HEK293 (cell line): ENCODE data around the gene S1PR3.

Experiments used
- CTCF ChIA-PET: fragments of 350-600 bp; formaldehyde crosslinking; extraction: SDS; loops from one replicate; lab custom pipeline; 2021; ENCODE audit warnings: antibody characterized with exemption; lab: Yijun Ruan, JAX
- POLR2A ChIA-PET: fragments of 300-600 bp; formaldehyde crosslinking; extraction: SDS; loops from one replicate; lab custom pipeline; 2020; ENCODE audit warnings: antibody characterized with exemption, inconsistent platforms; lab: Yijun Ruan, JAX
- H3K27ac ChIP-seq: fragments of 200-500 bp; sonication (Bioruptor generic); 2 replicates; pipeline ENCODE4 v1.5.1; 2014; ENCODE audit warnings: low read depth, low read length, control low read depth, inconsistent platforms; ENCODE audit errors: extremely low read depth
- H3K36me3 ChIP-seq, 2 experiments: fragments of 200-500 bp in 1 of 2; sonication (Bioruptor generic) in 1 of 2; 1 replicate in 1 of 2; 2 replicates in 1 of 2; pipeline ENCODE4 v1.5.1; 2014 to 2017; ENCODE audit warnings: inconsistent platforms in 2 of 2, low read length in 2 of 2; ENCODE audit not compliant: control insufficient read depth in 2 of 2, insufficient read depth in 1 of 2
- H3K4me1 ChIP-seq: fragments of 200-500 bp; sonication (Bioruptor generic); 2 replicates; pipeline ENCODE4 v1.5.1; 2014; ENCODE audit warnings: mild to moderate bottlenecking, low read length, inconsistent platforms; ENCODE audit not compliant: control insufficient read depth, insufficient read depth
- H3K4me3 ChIP-seq: 2 replicates; pipeline ENCODE4 v1.5.1; 2011; ENCODE audit warnings: low read depth, mild to moderate bottlenecking, control low read depth, low read length, moderate library complexity
- H3K9me3 ChIP-seq: fragments of 200-500 bp; sonication (Bioruptor generic); 2 replicates; pipeline ENCODE4 v1.5.1; 2014; ENCODE audit warnings: low read depth, low read length, inconsistent platforms; ENCODE audit not compliant: control insufficient read depth, insufficient read depth
- HIC1 ChIP-seq: fragments of 450-650 bp; formaldehyde crosslinking; IDR thresholded peaks from 2 replicates; pipeline ENCODE4 v1.5.1; 2016; ENCODE audit warnings: missing biosample characterization, missing genetic modification characterization
- HOXA7 ChIP-seq: sonication (generic); formaldehyde crosslinking; IDR thresholded peaks from 2 replicates; pipeline ENCODE4 v1.8.1; 2022; ENCODE audit warnings: missing genetic modification reagents, borderline replicate concordance
- PATZ1 ChIP-seq: fragments of 450-650 bp; formaldehyde crosslinking; IDR thresholded peaks from 2 replicates; pipeline ENCODE4 v1.5.1; 2016; ENCODE audit warnings: missing biosample characterization, missing genetic modification characterization
- PRDM10 ChIP-seq: fragments of 450-650 bp; formaldehyde crosslinking; IDR thresholded peaks from 2 replicates; pipeline ENCODE4 v1.5.1; 2016; ENCODE audit warnings: missing biosample characterization, missing genetic modification characterization
- SP7 ChIP-seq: fragments of 450-650 bp; formaldehyde crosslinking; IDR thresholded peaks from 2 replicates; pipeline ENCODE4 v1.5.1; 2016; ENCODE audit warnings: missing biosample characterization, missing genetic modification characterization
- ZBTB20 ChIP-seq: fragments of 450-650 bp; formaldehyde crosslinking; IDR thresholded peaks from 2 replicates; pipeline ENCODE4 v1.5.1; 2016; ENCODE audit warnings: missing biosample characterization, missing genetic modification characterization
- ZBTB21 ChIP-seq: fragments of 450-650 bp; formaldehyde crosslinking; IDR thresholded peaks from 2 replicates; pipeline ENCODE4 v1.5.1; 2017; ENCODE audit warnings: missing biosample characterization, missing genetic modification characterization
- ZBTB6 ChIP-seq: fragments of 450-650 bp; formaldehyde crosslinking; IDR thresholded peaks from 2 replicates; pipeline ENCODE4 v1.5.1; 2017; ENCODE audit warnings: missing biosample characterization, missing genetic modification characterization
- ZNF112 ChIP-seq: fragments of 450-650 bp; formaldehyde crosslinking; IDR thresholded peaks from 2 replicates; pipeline ENCODE4 v1.5.0; 2017; ENCODE audit warnings: missing biosample characterization, missing genetic modification characterization
- ZNF248 ChIP-seq: fragments of 450-650 bp; formaldehyde crosslinking; IDR thresholded peaks from 2 replicates; pipeline ENCODE4 v1.5.1; 2017; ENCODE audit warnings: missing biosample characterization, missing genetic modification characterization
- ZNF292 ChIP-seq: fragments of 450-650 bp; formaldehyde crosslinking; IDR thresholded peaks from 2 replicates; pipeline ENCODE4 v1.5.1; 2016; ENCODE audit warnings: low read depth, missing biosample characterization, missing genetic modification characterization, borderline replicate concordance
- ZNF302 ChIP-seq: fragments of 450-650 bp; formaldehyde crosslinking; IDR thresholded peaks from 2 replicates; pipeline ENCODE4 v1.5.1; 2016; ENCODE audit warnings: missing biosample characterization, missing genetic modification characterization, low read depth
- ZNF354C ChIP-seq: fragments of 450-650 bp; formaldehyde crosslinking; IDR thresholded peaks from 2 replicates; pipeline ENCODE4 v1.5.1; 2016; ENCODE audit warnings: missing biosample characterization, missing genetic modification characterization, low read depth, borderline replicate concordance
- ZNF488 ChIP-seq: fragments of 450-650 bp; formaldehyde crosslinking; IDR thresholded peaks from 2 replicates; pipeline ENCODE4 v1.5.1; 2016; ENCODE audit warnings: missing biosample characterization, missing genetic modification characterization
- ZNF558 ChIP-seq: fragments of 450-650 bp; formaldehyde crosslinking; IDR thresholded peaks from 2 replicates; pipeline ENCODE4 v1.5.1; 2016; ENCODE audit warnings: missing biosample characterization, missing genetic modification characterization
- ZNF580 ChIP-seq: fragments of 450-650 bp; formaldehyde crosslinking; IDR thresholded peaks from 2 replicates; pipeline ENCODE4 v1.5.1; 2016; ENCODE audit warnings: missing biosample characterization, missing genetic modification characterization
- ZNF626 ChIP-seq: fragments of 450-650 bp; sonication (Bioruptor Pico); formaldehyde crosslinking; IDR thresholded peaks from 2 replicates; pipeline ENCODE4 v1.5.1; 2018; ENCODE audit warnings: missing biosample characterization, missing genetic modification characterization, inconsistent platforms
- ZNF645 ChIP-seq: fragments of 450-650 bp; formaldehyde crosslinking; IDR thresholded peaks from 2 replicates; pipeline ENCODE4; 2016; ENCODE audit warnings: missing biosample characterization, missing genetic modification characterization
- ZNF701 ChIP-seq: fragments of 450-650 bp; formaldehyde crosslinking; IDR thresholded peaks from 2 replicates; pipeline ENCODE4 v1.5.1; 2016; ENCODE audit warnings: missing biosample characterization, missing genetic modification characterization
- ZNF76 ChIP-seq: fragments of 450-650 bp; formaldehyde crosslinking; IDR thresholded peaks from 2 replicates; pipeline ENCODE4; 2016; ENCODE audit warnings: low read depth, missing biosample characterization, missing genetic modification characterization, borderline replicate concordance
- ZNF776 ChIP-seq: fragments of 450-650 bp; formaldehyde crosslinking; IDR thresholded peaks from 2 replicates; pipeline ENCODE4 v1.5.0; 2017; ENCODE audit warnings: missing biosample characterization, missing genetic modification characterization, borderline replicate concordance
- ZNF777 ChIP-seq: fragments of 450-650 bp; formaldehyde crosslinking; IDR thresholded peaks from 2 replicates; pipeline ENCODE4 v1.5.1; 2017; ENCODE audit warnings: missing biosample characterization, missing genetic modification characterization, borderline replicate concordance

Gene S1PR3

GRCh38 chr9:88979791-88980190, 11.5 kb upstream of the S1PR3 start (continued):
- no peak for TF ChIP-seq HIC1 (tag by site-specific recombination)
- TF ChIP-seq ZNF701 (tag by site-specific recombination), result no peak
- no peak for TF ChIP-seq ZBTB20 (tag by site-specific recombination)

- POLR2A ChIA-PET, result no interaction called here
- TF ChIP-seq ZNF302 (tag by site-specific recombination), result no peak
- no peak for TF ChIP-seq ZNF776 (tag by site-specific recombination)
- no peak for TF ChIP-seq ZNF354C
- TF ChIP-seq ZNF112 (tag by site-specific recombination), result no peak
- no peak for TF ChIP-seq ZBTB21
- no peak for TF ChIP-seq ZNF645
- no peak for TF ChIP-seq HOXA7 (CRISPR knock-in tag)
- TF ChIP-seq PRDM10 (tag by site-specific recombination), result no peak
- TF ChIP-seq ZNF626 (tag by site-specific recombination), result no peak
- TF ChIP-seq ZNF558, result no peak
- TF ChIP-seq PATZ1, result no peak
- H3K36me3 ChIP-seq, result no peaks in the 10 kb centered on the region
- H3K27ac ChIP-seq, result no peak overlapping the region
- no peaks in the 10 kb centered on the region for H3K4me1 ChIP-seq
- no peak overlapping the region for H3K4me3 ChIP-seq
- H3K9me3 ChIP-seq, result no peaks in the 10 kb centered on the region
- CTCF ChIA-PET, result no interaction called here
Observed at GRCh38 chr9:88980740-88981203, 10.5 kb upstream of the S1PR3 start.

- CTCF ChIA-PET, result interaction anchor here (1.0 kb wide), 1 partner anchor 323 kb away, joined by 6 read pairs; no protein-coding TSS in a partner anchor
- H3K4me3 ChIP-seq, result no peak overlapping the region
- no peaks in the 10 kb centered on the region for H3K9me3 ChIP-seq
- no peaks in the 10 kb centered on the region for H3K36me3 ChIP-seq
- H3K4me1 ChIP-seq, result no peaks in the 10 kb centered on the region
- POLR2A ChIA-PET, result no interaction called here
- H3K27ac ChIP-seq, result no peak overlapping the region
- no peak for TF ChIP-seq ZNF76 (tag by site-specific recombination)
- no peak for TF ChIP-seq ZNF488 (tag by site-specific recombination)
- no peak for TF ChIP-seq ZBTB21
- TF ChIP-seq ZNF777 (tag by site-specific recombination), result no peak
- no peak for TF ChIP-seq ZNF292 (tag by site-specific recombination)
- TF ChIP-seq ZNF248 (tag by site-specific recombination), result no peak
- no peak for TF ChIP-seq ZBTB6 (tag by site-specific recombination)
- no peak for TF ChIP-seq ZNF580 (tag by site-specific recombination)
- TF ChIP-seq SP7 (tag by site-specific recombination), result no peak
Observed at GRCh38 chr9:88983865-88984542, 7.3 kb upstream of the S1PR3 start.
